ENCODE measurements around the gene KRTAP23-1. TPM values are rescaled to one million over a fixed set of nuclear protein-coding genes. Genes with fewer than 3 reads are reported as not detected.

Gene KRTAP23-1
- total RNA-seq, 1 donor from 2014 or later = not detected

DNA sequence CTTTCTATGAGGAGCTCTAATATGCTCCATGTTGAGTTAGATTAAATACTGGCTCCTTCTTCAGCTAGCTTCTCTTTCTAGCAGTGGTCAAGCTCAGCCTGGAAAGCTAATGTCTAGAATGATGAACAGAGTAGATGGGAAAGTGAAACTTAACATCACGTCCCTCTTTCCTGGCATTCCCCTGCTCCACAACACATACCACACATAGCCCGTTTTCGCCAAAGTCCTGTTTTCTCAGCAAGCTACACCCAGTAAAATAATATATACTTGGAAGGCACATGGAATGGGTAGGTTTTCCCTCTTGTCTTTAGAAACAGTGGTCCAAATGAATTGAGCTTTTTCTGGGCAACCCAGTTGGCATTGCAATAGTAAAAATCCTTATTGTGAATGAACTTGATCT lies 14.7 kb downstream of the KRTAP23-1 start:
- H3K4me1 Mint-ChIP-seq = no peaks in the 10 kb centered on the region
- no peaks in the 10 kb centered on the region for H3K27me3 Mint-ChIP-seq (ENCODE audit: low read depth)
- TF ChIP-seq, protein P1, sequence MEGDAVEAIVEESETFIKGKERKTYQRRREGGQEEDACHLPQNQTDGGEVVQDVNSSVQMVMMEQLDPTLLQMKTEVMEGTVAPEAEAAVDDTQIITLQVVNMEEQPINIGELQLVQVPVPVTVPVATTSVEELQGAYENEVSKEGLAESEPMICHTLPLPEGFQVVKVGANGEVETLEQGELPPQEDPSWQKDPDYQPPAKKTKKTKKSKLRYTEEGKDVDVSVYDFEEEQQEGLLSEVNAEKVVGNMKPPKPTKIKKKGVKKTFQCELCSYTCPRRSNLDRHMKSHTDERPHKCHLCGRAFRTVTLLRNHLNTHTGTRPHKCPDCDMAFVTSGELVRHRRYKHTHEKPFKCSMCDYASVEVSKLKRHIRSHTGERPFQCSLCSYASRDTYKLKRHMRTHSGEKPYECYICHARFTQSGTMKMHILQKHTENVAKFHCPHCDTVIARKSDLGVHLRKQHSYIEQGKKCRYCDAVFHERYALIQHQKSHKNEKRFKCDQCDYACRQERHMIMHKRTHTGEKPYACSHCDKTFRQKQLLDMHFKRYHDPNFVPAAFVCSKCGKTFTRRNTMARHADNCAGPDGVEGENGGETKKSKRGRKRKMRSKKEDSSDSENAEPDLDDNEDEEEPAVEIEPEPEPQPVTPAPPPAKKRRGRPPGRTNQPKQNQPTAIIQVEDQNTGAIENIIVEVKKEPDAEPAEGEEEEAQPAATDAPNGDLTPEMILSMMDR (conservative IDR thresholded peaks at IDR 0.05) = no peak
- no peaks in the 10 kb centered on the region for H3K9me3 Mint-ChIP-seq
- H3K4me3 Mint-ChIP-seq = no peak overlapping the region
- no peak overlapping the region for H3K27ac Mint-ChIP-seq (ENCODE audit: unreplicated experiment)
- H3K36me3 Mint-ChIP-seq (ENCODE audit: low read depth) = no peaks in the 10 kb centered on the region
- DNase-seq (ENCODE audit: low read depth, low spot score) = no peak

DNA sequence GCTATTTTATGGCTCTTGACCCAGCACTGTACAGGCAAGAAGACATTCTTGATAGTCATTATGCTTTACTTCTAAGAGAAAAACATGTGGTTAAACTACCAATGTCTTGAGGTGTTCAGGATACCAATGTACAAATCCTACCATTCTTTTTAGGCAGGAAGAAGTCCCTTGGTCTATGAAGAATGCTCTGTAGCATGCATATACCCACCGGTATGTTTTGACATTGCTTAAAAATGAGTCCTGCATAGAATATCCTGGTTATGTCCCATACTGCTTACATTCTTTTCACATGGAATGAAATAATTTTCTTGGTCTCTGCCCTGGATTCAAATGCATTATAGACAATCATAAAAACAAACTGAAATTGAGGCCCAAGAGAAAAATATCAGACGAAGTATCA lies 15.7 kb downstream of the KRTAP23-1 start:
- Mint-ChIP-seq H3K27ac (ENCODE audit: unreplicated experiment) (no peak overlapping the region), H3K4me3 (no peak overlapping the region), H3K27me3 (ENCODE audit: low read depth) (no peaks in the 10 kb centered on the region), H3K9me3 (no peaks in the 10 kb centered on the region), H3K4me1 (no peaks in the 10 kb centered on the region), H3K36me3 (ENCODE audit: low read depth) (no peaks in the 10 kb centered on the region)
- no peak for DNase-seq (ENCODE audit: low read depth, low spot score)
- TF ChIP-seq, protein P1 (conservative IDR thresholded peaks at IDR 0.05) = no peak

DNA sequence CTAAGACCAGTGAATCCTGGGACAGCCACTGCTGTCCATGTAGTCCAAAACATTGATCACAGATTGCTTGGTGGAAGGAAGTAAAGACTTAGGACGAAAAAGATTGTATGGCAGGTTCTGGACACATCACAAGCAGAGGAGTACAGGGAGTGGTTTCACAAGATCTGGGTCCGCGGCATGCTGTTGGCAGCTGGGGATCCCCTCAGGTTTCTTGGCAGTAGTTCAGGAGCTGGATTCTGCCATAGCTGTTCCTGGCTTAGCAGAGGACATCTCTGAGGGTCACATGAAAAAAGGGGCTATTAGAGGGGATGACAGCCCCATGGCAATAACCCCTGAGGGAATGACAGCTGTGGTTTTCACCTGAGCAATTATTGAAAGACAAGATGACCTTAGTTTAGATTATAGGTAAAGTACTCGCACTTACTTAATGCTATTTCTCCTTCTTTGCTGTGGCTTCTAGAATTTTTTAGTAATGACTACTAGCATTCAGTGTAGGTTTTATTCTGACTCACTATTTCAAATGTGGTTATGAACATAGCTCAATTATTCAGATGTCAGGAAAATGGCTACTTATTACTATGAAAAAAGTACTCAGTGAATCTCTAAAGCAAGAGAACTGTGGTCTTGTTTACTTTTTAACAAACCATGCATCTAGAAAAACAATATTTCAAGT lies 19.1 kb downstream of the KRTAP23-1 start:
- no peak for DNase-seq (ENCODE audit: low read depth, low spot score)
- peaks cover 13% of the 10 kb centered on the region for H3K9me3 Mint-ChIP-seq
- H3K4me1 Mint-ChIP-seq = no peaks in the 10 kb centered on the region
- H3K27me3 Mint-ChIP-seq (ENCODE audit: low read depth) = no peaks in the 10 kb centered on the region
- H3K36me3 Mint-ChIP-seq (ENCODE audit: low read depth) = no peaks in the 10 kb centered on the region
- H3K4me3 Mint-ChIP-seq = no peak overlapping the region
- H3K27ac Mint-ChIP-seq (ENCODE audit: unreplicated experiment) = no peak overlapping the region
- TF ChIP-seq, protein P1 (conservative IDR thresholded peaks at IDR 0.05) = no peak

DNA sequence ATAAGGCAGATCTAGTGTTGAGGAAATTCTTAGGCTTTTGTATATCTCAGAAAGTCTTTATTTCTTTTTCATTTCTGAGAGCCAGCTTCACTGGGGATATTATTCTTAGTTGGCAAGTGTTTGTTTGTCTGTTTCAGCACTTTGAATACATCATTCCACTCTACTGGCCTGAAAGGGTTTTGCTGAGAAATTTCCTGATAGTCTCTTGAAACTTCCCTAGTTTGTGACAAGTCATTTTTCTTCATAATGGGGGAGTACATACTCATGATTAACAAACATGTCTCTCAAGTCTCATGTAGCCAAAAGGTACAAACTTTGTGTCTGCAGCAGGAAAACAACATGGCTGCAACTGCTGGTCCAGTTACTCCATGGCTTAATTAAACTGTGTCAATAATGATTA lies 22.0 kb downstream of the KRTAP23-1 start:
- no peaks in the 10 kb centered on the region for H3K4me1 Mint-ChIP-seq
- H3K4me3 Mint-ChIP-seq = no peak overlapping the region
- no peak for DNase-seq (ENCODE audit: low read depth, low spot score)
- TF ChIP-seq, protein P1 (conservative IDR thresholded peaks at IDR 0.05) = no peak
- no peaks in the 10 kb centered on the region for H3K36me3 Mint-ChIP-seq (ENCODE audit: low read depth)
- H3K9me3 Mint-ChIP-seq = peaks cover 13% of the 10 kb centered on the region
- no peak overlapping the region for H3K27ac Mint-ChIP-seq (ENCODE audit: unreplicated experiment)
- no peaks in the 10 kb centered on the region for H3K27me3 Mint-ChIP-seq (ENCODE audit: low read depth)

DNA sequence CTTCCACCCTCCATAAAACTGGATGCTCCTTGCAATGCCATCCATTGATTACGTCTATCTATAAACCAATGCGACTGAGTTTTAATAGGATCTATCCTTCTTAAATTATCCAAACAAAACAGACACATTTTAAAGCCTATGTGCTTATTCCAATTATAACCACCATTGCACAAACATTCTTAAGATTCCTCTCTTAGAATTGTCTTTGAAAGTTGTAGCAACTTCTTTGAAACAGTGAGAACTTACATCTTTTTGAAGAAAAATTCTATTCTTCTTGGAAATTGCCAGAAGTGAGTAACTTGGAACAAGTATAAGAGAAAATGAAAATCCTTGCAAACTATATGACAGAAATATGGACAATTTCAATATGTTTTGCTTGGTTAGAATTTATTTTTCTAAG lies 28.2 kb downstream of the KRTAP23-1 start, which contains the start of gene KRTAP26-1:
Gene KRTAP26-1 (minus strand): TSS at position 101 of the 400 bp plus-strand sequence. CDS start 280 bp downstream, outside the sequence.
- H3K27me3 Mint-ChIP-seq (ENCODE audit: low read depth) = no peaks in the 10 kb centered on the region

More for the DNA sequence above, 28.2 kb downstream of the KRTAP23-1 start, which contains the start of gene KRTAP26-1:
- Mint-ChIP-seq H3K4me3 (no peak within 1 kb of the TSS), H3K9me3 (peaks cover 4% of the 10 kb centered on the region), H3K4me1 (no peaks in the 10 kb centered on the region), H3K36me3 (ENCODE audit: low read depth) (no peaks in the 10 kb centered on the region), H3K27ac (ENCODE audit: unreplicated experiment) (peak within 1 kb of the TSS; percentile 28)
- TF ChIP-seq, protein P1 (conservative IDR thresholded peaks at IDR 0.05) = no peak
- DNase-seq (ENCODE audit: low read depth, low spot score) = no peak

Data from neural crest cell (in vitro differentiated cells).